Measurements from ENCODE around the gene B4GALT2. TPM values are rescaled to one million over a fixed set of nuclear protein-coding genes. Genes with fewer than 3 reads are reported as not detected.

Gene B4GALT2
- total RNA-seq, 1 donor from 2014 or later, result 50.2 TPM

GRCh38 chr1:44008259-44008658 lies 29.2 kb downstream of the B4GALT2 start:
- DNase-seq, result no peak

GRCh38 chr1:44010935-44011471 lies 32.0 kb downstream of the B4GALT2 start:
- DNase-seq, result no peak

- DNase-seq, result no peak
Measured at GRCh38 chr1:44012404-44012803, 33.4 kb downstream of the B4GALT2 start.

- DNase-seq, result no peak
Measured at GRCh38 chr1:44012941-44013609, 34.1 kb downstream of the B4GALT2 start.

- no peak for DNase-seq
Measured at GRCh38 chr1:44013949-44014348, 34.9 kb downstream of the B4GALT2 start.

- no peak for DNase-seq
Measured at GRCh38 chr1:44014365-44015104, 35.5 kb downstream of the B4GALT2 start.

GRCh38 chr1:44015206-44015605 lies 36.2 kb downstream of the B4GALT2 start:
- no peak for DNase-seq

- DNase-seq, result no peak
Measured at GRCh38 chr1:44016041-44016889, 37.3 kb downstream of the B4GALT2 start.

GRCh38 chr1:44016890-44017400 lies 37.9 kb downstream of the B4GALT2 start:
- DNase-seq, result no peak

- DNase-seq, result no peak
Measured at GRCh38 chr1:44019466-44019948, 40.5 kb downstream of the B4GALT2 start.

GRCh38 chr1:44020464-44020863 lies 41.5 kb downstream of the B4GALT2 start:
- DNase-seq, result no peak

- DNase-seq, result no peak
Measured at GRCh38 chr1:44021156-44021555, 42.1 kb downstream of the B4GALT2 start.

- no peak for DNase-seq
Measured at GRCh38 chr1:44021581-44022321, 42.7 kb downstream of the B4GALT2 start.

GRCh38 chr1:44024031-44024902 lies 45.3 kb downstream of the B4GALT2 start:
- DNase-seq, result no peak

GRCh38 chr1:44024903-44025525 lies 46.0 kb downstream of the B4GALT2 start:
- no peak for DNase-seq

- no peak for DNase-seq
Measured at GRCh38 chr1:44025816-44026215, 46.8 kb downstream of the B4GALT2 start.

- DNase-seq, result no peak
Measured at GRCh38 chr1:44027320-44027719, 48.3 kb downstream of the B4GALT2 start.

- no peak for DNase-seq
Measured at GRCh38 chr1:44029260-44029910, 50.4 kb downstream of the B4GALT2 start.

GRCh38 chr1:44029911-44030604 lies 51.0 kb downstream of the B4GALT2 start:
- DNase-seq, result peak; percentile 85

Data from dermis blood vessel endothelial cell (primary cell).